ENCODE measurements around the gene PDSS2. TPM values are rescaled to one million over a fixed set of nuclear protein-coding genes. Genes with fewer than 3 reads are reported as not detected.
"Not testable (repeated sequence)": the region's sequence is repeated elsewhere in the genome, so short reads cannot be mapped to it uniquely, and the experiment has no call there.

The PDSS2 gene
- total RNA-seq, 1 experiment from 2014 or later = 16.1 TPM

DNA sequence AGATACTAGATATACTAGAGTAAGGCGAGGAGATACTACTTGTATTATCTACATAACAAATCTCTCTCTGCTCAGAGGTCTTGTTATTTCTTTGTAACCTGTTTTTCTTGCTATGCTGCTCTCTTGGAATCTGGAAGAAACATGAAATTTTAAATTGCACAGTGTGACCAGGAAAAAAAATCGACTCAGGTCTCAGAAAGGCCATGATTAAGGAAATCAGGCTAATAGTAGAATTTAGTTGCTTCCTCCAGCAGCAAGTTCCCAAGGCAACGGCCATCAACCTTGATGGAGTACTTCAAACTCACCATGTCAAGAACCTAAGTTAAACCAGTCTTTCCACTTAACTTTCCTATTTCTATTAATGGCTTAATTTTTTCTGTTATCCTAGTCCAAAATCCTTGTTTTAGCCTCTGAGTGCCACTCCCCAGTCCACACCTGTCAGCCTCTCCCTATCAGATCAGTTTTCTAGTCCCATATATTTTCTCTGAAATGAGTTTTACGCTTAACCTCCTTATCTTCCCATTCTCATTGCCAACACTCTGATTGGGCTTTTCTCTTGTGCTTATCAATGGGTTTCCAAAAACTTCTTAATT is 256.4 kb downstream of the PDSS2 start:
- Histone ChIP-seq H3K4me3 (ENCODE audit: low read depth, low read length, poor library complexity, severe bottlenecking) (no peak overlapping the region), H3K27me3 (replicated peaks; ENCODE audit: insufficient read depth, low read depth, low read length, poor library complexity) (no peaks in the 10 kb centered on the region), H3K9me3 (ENCODE audit: low read depth, low read length, poor library complexity, severe bottlenecking) (no peaks in the 10 kb centered on the region), H3K4me1 (ENCODE audit: insufficient read depth, low read length, poor library complexity, severe bottlenecking) (peaks cover 3% of the 10 kb centered on the region), H3K36me3 (ENCODE audit: insufficient read depth, low read length, poor library complexity, severe bottlenecking) (no peaks in the 10 kb centered on the region), H3K27ac (ENCODE audit: low read depth, low read length, poor library complexity, severe bottlenecking) (no peak overlapping the region)
- no TSS peak for BruUV-seq (replicated peaks)
- CTCF ChIA-PET = no interaction called here
- TF ChIP-seq CTCF (conservative IDR thresholded peaks at IDR 0.05; ENCODE audit: low read depth, low read length) = no peak
- TF ChIP-seq EZH2 (IDR thresholded peaks at IDR 0.05; ENCODE audit: borderline replicate concordance, low read depth, low read length, poor library complexity, severe bottlenecking) = no peak
- intact Hi-C loops (cut with micrococcal nuclease; ENCODE audit: unreplicated experiment) = no loop called here
- DNase-seq (ENCODE audit: low spot score) = no peak
- POLR2A ChIA-PET (ENCODE audit: low non-redundant PET) = no interaction called here

- Histone ChIP-seq H3K4me3 (ENCODE audit: low read depth, low read length, poor library complexity, severe bottlenecking) (no peak overlapping the region), H3K9me3 (ENCODE audit: low read depth, low read length, poor library complexity, severe bottlenecking) (no peaks in the 10 kb centered on the region), H3K4me1 (ENCODE audit: insufficient read depth, low read length, poor library complexity, severe bottlenecking) (no peaks in the 10 kb centered on the region), H3K27ac (ENCODE audit: low read depth, low read length, poor library complexity, severe bottlenecking) (no peak overlapping the region), H3K27me3 (replicated peaks; ENCODE audit: insufficient read depth, low read depth, low read length, poor library complexity) (no peaks in the 10 kb centered on the region), H3K36me3 (ENCODE audit: insufficient read depth, low read length, poor library complexity, severe bottlenecking) (no peaks in the 10 kb centered on the region)
- BruUV-seq (replicated peaks) = no TSS peak
- POLR2A ChIA-PET (ENCODE audit: low non-redundant PET) = no interaction called here
- intact Hi-C loops (cut with micrococcal nuclease; ENCODE audit: unreplicated experiment) = loop anchor here (10.0 kb wide), 1 partner anchor 1516 kb away; no protein-coding TSS in a partner anchor
- DNase-seq (ENCODE audit: low spot score) = no peak
- TF ChIP-seq EZH2 (IDR thresholded peaks at IDR 0.05; ENCODE audit: borderline replicate concordance, low read depth, low read length, poor library complexity, severe bottlenecking) = no peak
- TF ChIP-seq CTCF (conservative IDR thresholded peaks at IDR 0.05; ENCODE audit: low read depth, low read length) = no peak
- CTCF ChIA-PET = no interaction called here
Measured at GRCh38 chr6:107198631-107199416, 260.5 kb downstream of the PDSS2 start.

DNA sequence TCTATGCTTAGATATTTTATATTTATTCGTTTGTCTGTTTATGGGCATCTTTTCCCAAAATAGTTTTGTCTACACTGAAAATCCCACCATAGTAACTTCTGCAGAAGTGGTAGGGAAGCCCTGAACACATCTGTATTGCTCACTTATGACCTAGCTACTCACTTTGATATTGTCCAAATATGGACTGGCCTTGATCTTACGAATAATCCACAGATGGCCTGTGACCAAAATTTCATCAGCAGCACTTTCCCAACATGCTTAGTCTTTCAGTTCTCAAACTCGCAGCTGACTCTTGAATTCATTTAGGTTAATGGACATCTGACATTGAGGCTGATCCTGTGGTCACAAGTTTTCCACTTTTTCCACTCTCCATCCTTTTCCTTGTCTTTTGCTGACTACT is 263.2 kb downstream of the PDSS2 start:
- CTCF ChIA-PET = no interaction called here
- BruUV-seq (replicated peaks) = no TSS peak
- intact Hi-C loops (cut with micrococcal nuclease; ENCODE audit: unreplicated experiment) = loop anchor here (10.0 kb wide), 1 partner anchor 1519 kb away; no protein-coding TSS in a partner anchor

GRCh38 chr6:107194723-107195122 is 264.6 kb downstream of the PDSS2 start:
- H3K9me3 ChIP-seq (ENCODE audit: low read depth, low read length, poor library complexity, severe bottlenecking); H3K4me1 ChIP-seq (ENCODE audit: insufficient read depth, low read length, poor library complexity, severe bottlenecking); POLR2A ChIA-PET (ENCODE audit: low non-redundant PET); H3K4me3 ChIP-seq (ENCODE audit: low read depth, low read length, poor library complexity, severe bottlenecking); H3K27me3 ChIP-seq (replicated peaks; ENCODE audit: insufficient read depth, low read depth, low read length, poor library complexity); H3K36me3 ChIP-seq (ENCODE audit: insufficient read depth, low read length, poor library complexity, severe bottlenecking); BruUV-seq (replicated peaks); CTCF ChIA-PET; H3K27ac ChIP-seq (ENCODE audit: low read depth, low read length, poor library complexity, severe bottlenecking); DNase-seq (ENCODE audit: low spot score): not testable (repeated sequence)
- intact Hi-C loops (cut with micrococcal nuclease; ENCODE audit: unreplicated experiment) = loop anchor here (10.0 kb wide), 1 partner anchor 1520 kb away; no protein-coding TSS in a partner anchor

More for the DNA sequence above, 263.2 kb downstream of the PDSS2 start:
- Histone ChIP-seq H3K4me1 (ENCODE audit: insufficient read depth, low read length, poor library complexity, severe bottlenecking) (no peaks in the 10 kb centered on the region), H3K4me3 (ENCODE audit: low read depth, low read length, poor library complexity, severe bottlenecking) (no peak overlapping the region), H3K36me3 (ENCODE audit: insufficient read depth, low read length, poor library complexity, severe bottlenecking) (no peaks in the 10 kb centered on the region), H3K27me3 (replicated peaks; ENCODE audit: insufficient read depth, low read depth, low read length, poor library complexity) (no peaks in the 10 kb centered on the region), H3K27ac (ENCODE audit: low read depth, low read length, poor library complexity, severe bottlenecking) (no peak overlapping the region), H3K9me3 (ENCODE audit: low read depth, low read length, poor library complexity, severe bottlenecking) (no peaks in the 10 kb centered on the region)
- POLR2A ChIA-PET (ENCODE audit: low non-redundant PET) = no interaction called here
- no peak for DNase-seq (ENCODE audit: low spot score)
- TF ChIP-seq CTCF (conservative IDR thresholded peaks at IDR 0.05; ENCODE audit: low read depth, low read length) (no peak), EZH2 (IDR thresholded peaks at IDR 0.05; ENCODE audit: borderline replicate concordance, low read depth, low read length, poor library complexity, severe bottlenecking) (no peak)
